B cell (primary cell): ENCODE data around the gene PDE3B.

Experiments
- CTCF ChIP-seq: fragments of 200-600 bp; IDR thresholded peaks from one replicate; pipeline ENCODE4 v1.8.0; 2022; ENCODE audit warnings: antibody characterized with exemption, mild to moderate bottlenecking
- EZH2 ChIP-seq: IDR thresholded peaks from 2 replicates; pipeline ENCODE4 v1.6.1; 2012; ENCODE audit warnings: borderline replicate concordance, low read depth, mild to moderate bottlenecking, moderate library complexity, low read length; ENCODE audit not compliant: insufficient read depth, poor library complexity, severe bottlenecking

GRCh38 chr11:14855890-14856289 lies 212.3 kb downstream of the PDE3B start:
- TF ChIP-seq CTCF (no peak), EZH2 (no peak)
